GM19463 (cell line): ENCODE data around the gene TMEM131.
"Not testable (repeated sequence)": the region's sequence is repeated elsewhere in the genome, so short reads cannot be mapped to it uniquely, and the experiment has no call there.

Experiments
- ATAC-seq: cut with Tn5 transposase; IDR thresholded peaks from one replicate; pipeline ENCODE4 v1.9.1; 2021; ENCODE audit warnings: mild to moderate bottlenecking, moderate library complexity; ENCODE audit not compliant: unreplicated experiment

TMEM131 gene

GRCh38 chr2:97995734-97996624, at the start of gene TMEM131:
TMEM131 (minus strand) TSS chr2:97995948; CDS start chr2:97995662, 286 bp downstream.
- ATAC-seq: peak; percentile 76

- ATAC-seq: not testable (repeated sequence)
Measured at GRCh38 chr2:98044730-98045129, 49.0 kb upstream of the TMEM131 start.

- ATAC-seq: no peak
Measured at GRCh38 chr2:98043101-98043500, 47.4 kb upstream of the TMEM131 start.

- ATAC-seq: no peak
Measured at GRCh38 chr2:98040331-98040939, 44.7 kb upstream of the TMEM131 start.

GRCh38 chr2:98039085-98039756, 43.5 kb upstream of the TMEM131 start:
- no peak for ATAC-seq

- no peak for ATAC-seq
Measured at GRCh38 chr2:98037666-98038336, 42.1 kb upstream of the TMEM131 start.

- no peak for ATAC-seq
Measured at GRCh38 chr2:98037206-98037605, 41.5 kb upstream of the TMEM131 start.

- ATAC-seq: no peak
Measured at GRCh38 chr2:98036349-98037000, 40.7 kb upstream of the TMEM131 start.

GRCh38 chr2:98034745-98035144, 39.0 kb upstream of the TMEM131 start:
- ATAC-seq: no peak

GRCh38 chr2:98032086-98032485, 36.3 kb upstream of the TMEM131 start:
- no peak for ATAC-seq

GRCh38 chr2:98029718-98030222, 34.0 kb upstream of the TMEM131 start:
- no peak for ATAC-seq

GRCh38 chr2:98028931-98029717, 33.4 kb upstream of the TMEM131 start:
- ATAC-seq: no peak

- ATAC-seq: no peak
Measured at GRCh38 chr2:98028101-98028561, 32.4 kb upstream of the TMEM131 start.

GRCh38 chr2:98027538-98027937, 31.8 kb upstream of the TMEM131 start:
- peak; percentile 22 for ATAC-seq

GRCh38 chr2:98026927-98027522, 31.3 kb upstream of the TMEM131 start:
- peak; percentile 89 for ATAC-seq

GRCh38 chr2:98026292-98026691, 30.5 kb upstream of the TMEM131 start:
- ATAC-seq: no peak

- ATAC-seq: no peak
Measured at GRCh38 chr2:98025481-98026037, 29.8 kb upstream of the TMEM131 start.

GRCh38 chr2:98022067-98022466, 26.3 kb upstream of the TMEM131 start:
- ATAC-seq: not testable (repeated sequence)
